ENCODE data around the gene QPRT.
"Not testable (repeated sequence)": the region's sequence is repeated elsewhere in the genome, so short reads cannot be mapped to it uniquely, and the experiment has no call there.

The QPRT gene

GRCh38 chr16:29745121-29745852 lies 66.3 kb downstream of the QPRT start:
- DNase-seq (ENCODE audit: low read depth in 2 of 2) = peak; percentile 39 to 50

- DNase-seq (ENCODE audit: low read depth in 2 of 2) = peak; percentile 76 to 85
These were observed 66.9 kb downstream of the QPRT start, which contains the start of gene C16orf54 for GRCh38 chr16:29745853-29746345. C16orf54 (minus strand) TSS chr16:29745990; CDS start chr16:29744951, 1,039 bp downstream.

GRCh38 chr16:29746518-29746917 lies 67.5 kb downstream of the QPRT start:
- not testable (repeated sequence) for DNase-seq (ENCODE audit: low read depth in 2 of 2)

All from stimulated activated CD8-positive, alpha-beta memory T cell treated with anti-CD3 and anti-CD28 coated beads, Interleukin-2, amount 100 ng/mL, for 48 hours (primary cell).